Activated CD8-positive, alpha-beta memory T cell treated with anti-CD3 and anti-CD28 coated beads for 4 hours (primary cell): Measurements from ENCODE around the gene SREK1.

Source experiments
- DNase-seq, 2 donors: peaks; one replicate each; pipeline ENCODE4 v3.0.0-alpha.2; 2020; ENCODE audit warnings: low read depth in 2 of 2

The SREK1 gene

GRCh38 chr5:66164044-66164790, 20.1 kb downstream of the SREK1 start:
- no peak for DNase-seq

GRCh38 chr5:66168226-66168625, 24.1 kb downstream of the SREK1 start:
- no peak for DNase-seq

DNA sequence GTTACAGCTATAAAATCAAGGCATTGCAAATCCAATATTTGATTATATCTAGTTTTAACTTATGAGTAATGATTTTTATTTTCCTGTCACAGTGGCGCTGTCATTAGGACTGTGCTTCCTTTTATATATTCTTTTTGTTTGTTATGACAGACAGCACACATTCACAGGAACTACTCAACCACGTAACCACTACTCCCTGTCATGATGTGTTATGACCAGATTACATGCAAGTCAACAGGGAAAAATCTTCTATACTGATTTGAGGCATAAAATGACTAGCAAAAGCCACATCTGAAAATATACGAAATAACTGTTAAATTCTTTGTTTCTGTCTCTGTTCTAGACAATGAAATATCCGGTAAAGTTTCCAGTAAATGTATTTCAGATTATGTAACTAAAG, 25.4 kb downstream of the SREK1 start:
- no peak for DNase-seq

- no peak for DNase-seq
Measured at GRCh38 chr5:66170195-66170919, 26.3 kb downstream of the SREK1 start.

DNA sequence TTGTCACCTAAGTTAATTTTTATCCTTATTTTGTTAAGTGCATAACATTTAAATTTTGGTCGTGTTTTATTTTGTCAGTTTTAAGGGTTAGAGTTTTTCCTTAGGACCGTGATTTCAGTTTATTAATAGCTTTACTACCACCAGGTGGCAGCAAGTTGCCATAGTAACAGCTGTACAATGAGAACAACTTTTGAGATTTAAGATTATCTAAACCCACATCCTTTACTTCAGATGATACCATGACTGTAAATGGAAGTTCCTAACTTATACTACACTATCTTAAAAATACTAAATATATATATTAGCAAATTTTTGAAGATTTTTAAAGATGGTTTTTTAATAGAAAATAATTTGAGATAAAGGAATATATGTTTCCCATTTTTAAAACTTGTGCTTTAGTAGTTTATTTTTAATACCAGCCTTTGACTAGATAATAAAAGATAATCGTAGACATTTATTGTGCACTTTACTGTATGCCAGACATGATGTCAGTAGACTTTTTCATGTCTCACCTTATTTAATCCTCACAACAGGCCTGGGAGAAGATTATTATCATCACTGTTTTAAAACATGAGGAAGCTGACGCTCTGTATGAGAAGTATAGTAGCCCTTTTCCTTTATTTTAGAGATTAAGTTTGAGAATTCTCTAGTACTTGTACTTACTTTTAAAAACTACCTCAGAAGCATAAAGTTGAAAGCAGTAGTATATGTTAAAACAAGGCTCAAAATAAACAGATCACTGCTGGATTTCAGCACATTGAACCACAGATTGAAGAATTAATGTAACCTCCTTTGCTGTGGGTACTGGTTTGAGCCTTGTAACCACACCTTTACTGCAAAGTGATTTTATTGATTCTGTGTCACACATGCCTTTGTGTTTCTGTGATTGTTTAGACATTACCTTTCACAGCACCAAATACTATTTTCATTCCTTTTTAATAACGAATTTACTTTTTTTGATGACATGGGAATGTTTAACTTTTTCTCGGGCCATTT, 27.5 kb downstream of the SREK1 start:
- DNase-seq: peak; percentile 8 to 38

- DNase-seq: no peak
Measured at GRCh38 chr5:66174338-66174737, 30.2 kb downstream of the SREK1 start.

DNA sequence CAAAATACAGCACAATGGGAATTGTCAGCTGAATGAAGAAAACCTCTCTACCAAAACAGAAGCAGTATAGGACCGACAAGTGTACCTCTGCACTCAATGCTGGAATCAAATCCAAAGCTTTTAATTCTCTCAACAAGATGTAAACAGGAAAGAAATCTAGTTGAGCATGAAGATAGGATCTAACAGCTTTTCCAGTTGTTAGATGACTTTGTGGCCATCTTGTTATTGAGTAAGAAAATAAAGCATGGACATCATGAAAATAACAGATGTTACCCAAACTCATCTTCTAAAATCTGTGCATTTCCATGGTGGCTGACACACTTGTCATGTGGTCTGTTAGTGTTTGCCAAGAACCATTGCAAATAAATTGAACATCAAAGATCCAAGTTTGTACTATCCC, 34.7 kb downstream of the SREK1 start:
- no peak for DNase-seq

- no peak for DNase-seq
Measured at GRCh38 chr5:66179297-66180051, 35.4 kb downstream of the SREK1 start.

DNA sequence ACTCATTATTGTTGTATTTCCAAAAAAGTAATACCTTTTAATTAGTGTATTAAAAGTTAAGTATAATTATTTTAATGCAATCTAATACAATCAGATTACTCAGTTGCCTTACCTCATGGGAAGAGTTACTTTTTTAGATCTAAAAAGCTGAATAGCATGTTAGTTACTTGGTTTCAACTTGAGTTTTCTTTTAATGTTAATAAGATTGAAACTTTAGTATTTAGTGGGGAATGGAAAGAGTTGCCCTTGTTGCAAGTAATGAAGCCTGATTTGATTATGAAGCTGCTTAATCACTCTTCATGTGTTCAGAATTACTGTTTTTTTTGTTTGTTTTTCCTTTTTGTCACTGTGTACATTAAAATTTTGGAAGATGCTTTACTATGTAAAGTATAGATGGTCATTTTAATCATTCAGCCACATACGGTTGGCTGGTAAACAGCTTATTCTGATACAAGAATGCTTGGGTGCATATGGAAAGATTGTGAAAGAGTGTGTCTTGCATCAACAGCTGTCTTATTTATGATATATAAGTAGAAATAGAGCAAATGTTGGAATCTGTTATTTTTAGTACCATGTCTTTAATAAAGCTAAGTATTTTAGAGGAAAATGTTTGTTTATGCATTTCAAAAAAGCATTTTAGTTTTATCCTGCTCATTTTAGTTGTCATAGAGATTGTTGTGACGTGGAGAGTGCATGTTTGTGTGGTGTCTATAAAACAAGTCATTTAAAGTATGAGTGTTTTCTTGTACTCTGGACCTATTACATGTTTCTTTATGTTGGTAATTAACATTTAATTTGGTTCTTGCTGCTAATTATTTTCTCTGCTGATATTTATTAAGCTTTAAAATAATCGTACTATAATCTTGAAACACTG, 36.4 kb downstream of the SREK1 start:
- no peak for DNase-seq

- no peak for DNase-seq
Measured at GRCh38 chr5:66186108-66186507, 42.0 kb downstream of the SREK1 start.

- no peak for DNase-seq
Measured at GRCh38 chr5:66193419-66193818, 49.3 kb downstream of the SREK1 start.

- no peak for DNase-seq
Measured at GRCh38 chr5:66197764-66198405, 53.8 kb downstream of the SREK1 start.

GRCh38 chr5:66198837-66199236, 54.7 kb downstream of the SREK1 start:
- DNase-seq: no peak

- DNase-seq: no peak
Measured at GRCh38 chr5:66203531-66203930, 59.4 kb downstream of the SREK1 start.

GRCh38 chr5:66206465-66206864, 62.4 kb downstream of the SREK1 start:
- no peak for DNase-seq

GRCh38 chr5:66207800-66208561, 63.9 kb downstream of the SREK1 start:
- DNase-seq: no peak

DNA sequence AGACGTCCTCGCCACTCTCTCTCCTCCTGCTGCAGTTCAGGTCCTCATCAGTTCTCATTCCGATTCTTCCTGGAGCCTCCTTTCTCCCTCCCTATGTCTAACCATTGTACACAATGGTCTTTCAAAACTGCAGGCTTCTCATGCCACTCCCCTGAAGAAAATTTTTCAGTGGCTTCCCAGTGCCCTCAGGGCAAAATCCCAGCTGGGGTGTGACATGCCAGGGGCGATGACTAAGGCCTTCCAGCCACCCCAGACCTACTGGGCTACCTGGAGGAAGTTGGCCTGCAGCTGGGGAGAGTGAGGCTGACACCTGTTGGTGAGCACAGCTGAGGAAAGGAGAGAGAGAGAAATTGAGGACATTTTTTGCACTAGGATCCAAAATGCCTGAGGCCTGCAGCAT, 65.2 kb downstream of the SREK1 start:
- no peak for DNase-seq

GRCh38 chr5:66209794-66210193, 65.7 kb downstream of the SREK1 start:
- no peak for DNase-seq

DNA sequence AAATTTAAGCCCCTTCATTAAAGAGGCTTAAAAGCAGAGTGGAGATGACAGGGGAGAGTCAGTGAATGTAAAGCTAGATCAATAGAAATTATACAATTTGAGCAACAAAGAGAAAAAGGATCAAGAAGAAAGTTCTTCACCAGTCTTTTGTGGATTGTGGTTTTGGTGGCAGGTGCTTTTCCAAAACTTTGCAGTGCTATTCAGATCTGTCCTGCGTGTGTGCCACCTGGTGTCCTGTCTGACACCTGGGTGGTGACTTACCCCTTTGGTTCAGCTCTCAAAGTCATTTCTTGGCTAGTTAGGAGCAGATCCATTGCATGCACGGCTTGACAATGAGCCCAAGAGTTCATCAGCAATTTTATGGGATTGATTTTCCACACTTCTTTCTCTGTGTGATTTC, 69.4 kb downstream of the SREK1 start:
- no peak for DNase-seq
